AG09319 (cell line): ENCODE measurements around the gene SLC22A17.

ENCODE experiments used
- DNase-seq: peaks from one replicate; pipeline ENCODE4 v3.0.0-alpha.2; 2010; ENCODE audit warnings: low read depth; ENCODE audit errors: extremely low read depth
- TF ChIP-seq, protein P1 (sequence below): IDR thresholded peaks from 2 replicates; pipeline ENCODE4 v1.5.1; 2011; ENCODE audit warnings: low read depth, mild to moderate bottlenecking, inconsistent platforms, low read length, moderate library complexity

SLC22A17 gene

DNA sequence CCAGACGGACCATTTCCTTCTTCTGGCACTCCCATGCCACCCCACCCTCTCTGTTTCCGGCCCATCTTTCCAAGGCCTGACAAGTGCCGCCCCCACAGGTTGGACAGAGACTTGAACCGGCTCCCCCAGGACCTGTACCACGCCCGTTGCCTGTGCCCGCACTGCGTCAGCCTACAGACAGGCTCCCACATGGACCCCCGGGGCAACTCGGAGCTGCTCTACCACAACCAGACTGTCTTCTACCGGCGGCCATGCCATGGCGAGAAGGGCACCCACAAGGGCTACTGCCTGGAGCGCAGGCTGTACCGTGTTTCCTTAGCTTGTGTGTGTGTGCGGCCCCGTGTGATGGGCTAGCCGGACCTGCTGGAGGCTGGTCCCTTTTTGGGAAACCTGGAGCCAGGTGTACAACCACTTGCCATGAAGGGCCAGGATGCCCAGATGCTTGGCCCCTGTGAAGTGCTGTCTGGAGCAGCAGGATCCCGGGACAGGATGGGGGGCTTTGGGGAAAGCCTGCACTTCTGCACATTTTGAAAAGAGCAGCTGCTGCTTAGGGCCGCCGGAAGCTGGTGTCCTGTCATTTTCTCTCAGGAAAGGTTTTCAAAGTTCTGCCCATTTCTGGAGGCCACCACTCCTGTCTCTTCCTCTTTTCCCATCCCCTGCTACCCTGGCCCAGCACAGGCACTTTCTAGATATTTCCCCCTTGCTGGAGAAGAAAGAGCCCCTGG is 23.0 kb upstream of the SLC22A17 start:
- TF ChIP-seq, protein P1, sequence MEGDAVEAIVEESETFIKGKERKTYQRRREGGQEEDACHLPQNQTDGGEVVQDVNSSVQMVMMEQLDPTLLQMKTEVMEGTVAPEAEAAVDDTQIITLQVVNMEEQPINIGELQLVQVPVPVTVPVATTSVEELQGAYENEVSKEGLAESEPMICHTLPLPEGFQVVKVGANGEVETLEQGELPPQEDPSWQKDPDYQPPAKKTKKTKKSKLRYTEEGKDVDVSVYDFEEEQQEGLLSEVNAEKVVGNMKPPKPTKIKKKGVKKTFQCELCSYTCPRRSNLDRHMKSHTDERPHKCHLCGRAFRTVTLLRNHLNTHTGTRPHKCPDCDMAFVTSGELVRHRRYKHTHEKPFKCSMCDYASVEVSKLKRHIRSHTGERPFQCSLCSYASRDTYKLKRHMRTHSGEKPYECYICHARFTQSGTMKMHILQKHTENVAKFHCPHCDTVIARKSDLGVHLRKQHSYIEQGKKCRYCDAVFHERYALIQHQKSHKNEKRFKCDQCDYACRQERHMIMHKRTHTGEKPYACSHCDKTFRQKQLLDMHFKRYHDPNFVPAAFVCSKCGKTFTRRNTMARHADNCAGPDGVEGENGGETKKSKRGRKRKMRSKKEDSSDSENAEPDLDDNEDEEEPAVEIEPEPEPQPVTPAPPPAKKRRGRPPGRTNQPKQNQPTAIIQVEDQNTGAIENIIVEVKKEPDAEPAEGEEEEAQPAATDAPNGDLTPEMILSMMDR: no peak
- DNase-seq: no peak

- DNase-seq: no peak
- TF ChIP-seq, protein P1: no peak
Measured at GRCh38 chr14:23373041-23373440, 20.4 kb upstream of the SLC22A17 start.

- no peak for DNase-seq
- TF ChIP-seq, protein P1: no peak
Measured at GRCh38 chr14:23372509-23372908, 19.8 kb upstream of the SLC22A17 start, which contains the start of gene IL25. TSS of gene IL25 (plus strand) at chr14:23372809.

GRCh38 chr14:23371865-23372264 is 19.2 kb upstream of the SLC22A17 start:
- DNase-seq: no peak
- TF ChIP-seq, protein P1: no peak

DNA sequence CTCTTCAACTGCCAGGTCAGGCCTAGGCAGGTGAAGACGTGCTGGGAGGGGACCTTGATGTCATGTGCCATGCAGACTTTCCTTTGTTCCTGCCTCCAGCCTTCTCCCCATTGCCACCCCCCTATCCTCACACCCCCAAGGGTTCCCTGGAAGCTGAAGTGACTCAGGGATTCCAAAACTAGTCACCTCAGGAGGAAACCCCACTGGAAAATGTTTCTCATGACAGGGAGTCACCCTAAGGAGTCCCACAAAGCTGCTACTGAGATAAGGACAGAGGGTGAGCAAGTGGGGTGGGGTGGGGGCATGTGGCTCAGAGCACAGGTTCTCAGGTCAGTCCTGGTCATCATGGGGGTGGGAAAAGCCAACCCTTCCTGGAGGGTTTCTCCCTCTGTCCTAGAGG is 17.5 kb upstream of the SLC22A17 start:
- no peak for DNase-seq
- TF ChIP-seq, protein P1: no peak

DNA sequence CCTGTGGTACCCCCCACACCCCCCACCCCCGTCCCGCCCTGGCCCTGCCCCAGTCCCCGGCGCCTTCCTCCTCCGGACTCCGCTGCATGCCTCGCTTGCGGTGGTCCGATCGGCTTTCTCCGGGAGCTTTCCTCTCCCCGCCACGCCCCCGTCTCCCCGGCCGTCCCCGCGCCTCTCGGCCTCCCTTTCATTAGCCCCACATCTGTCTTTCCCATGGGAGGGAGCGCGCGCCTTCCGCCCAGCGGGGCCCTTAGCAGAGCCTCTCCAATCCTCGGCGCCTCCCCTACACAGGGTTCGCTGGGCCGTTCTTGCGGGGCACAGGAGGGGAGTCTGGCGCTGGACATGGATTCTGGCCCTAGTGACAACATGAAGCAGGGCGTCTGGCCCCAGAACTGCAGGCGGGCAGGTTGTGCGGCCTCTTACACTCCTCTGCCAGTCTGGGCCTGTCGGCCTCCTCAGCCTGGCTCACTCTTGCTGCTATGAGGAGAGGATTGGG is 13.8 kb upstream of the SLC22A17 start:
- DNase-seq: no peak
- TF ChIP-seq, protein P1: no peak

GRCh38 chr14:23365732-23366425 is 13.2 kb upstream of the SLC22A17 start:
- DNase-seq: no peak
- TF ChIP-seq, protein P1: no peak
